ENCODE data around the gene CMTM7. TPM values are rescaled to one million over a fixed set of nuclear protein-coding genes. Genes with fewer than 3 reads are reported as not detected.

The CMTM7 gene
- total and polyA plus RNA-seq, 2 experiments from 2014 or later: 32.2 to 93.6 TPM

DNA sequence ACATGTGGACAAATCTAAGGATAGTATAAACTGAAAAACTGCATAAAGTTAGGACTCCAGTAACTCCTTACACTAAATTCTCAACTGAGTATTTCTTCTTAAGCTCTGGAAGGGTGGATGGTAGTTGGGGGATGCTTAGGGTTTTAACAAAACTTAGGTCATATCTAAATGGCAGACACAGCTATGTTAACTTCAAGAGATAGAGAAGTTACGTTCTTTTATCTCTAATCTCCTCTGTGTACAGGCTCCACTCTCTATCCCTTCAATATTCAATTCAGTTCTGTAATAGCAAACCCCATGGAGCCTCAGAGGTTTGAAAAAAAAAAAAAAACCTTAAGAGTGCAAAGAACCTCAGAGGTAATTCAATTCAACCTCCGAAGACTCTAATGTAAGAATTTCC is 107.9 kb downstream of the CMTM7 start:
- no peak overlapping the region for H3K4me3 ChIP-seq
- peaks cover 4% of the 10 kb centered on the region; the same call in 1 of the 2 replicates for H3F3A ChIP-seq (replicated peaks; ENCODE audit: low read depth)
- DNase-seq (ENCODE audit: low spot score) (no peak), ATAC-seq (no peak)
- TF ChIP-seq EZH2phosphoT487 (IDR thresholded peaks at IDR 0.05; ENCODE audit: unreplicated experiment) (no peak), POLR2AphosphoS5 (IDR thresholded peaks at IDR 0.05; ENCODE audit: low read depth) (no peak), ZNF114 (CRISPR knock-in tag; IDR thresholded peaks at IDR 0.05) (no peak), JUNB (IDR thresholded peaks at IDR 0.05; ENCODE audit: unreplicated experiment) (no peak), CREB1 (CRISPR knock-in tag; IDR thresholded peaks at IDR 0.05; ENCODE audit: low read depth) (no peak), ZNF331 (CRISPR knock-in tag; IDR thresholded peaks at IDR 0.05; ENCODE audit: low read depth) (no peak), EZH2 (IDR thresholded peaks at IDR 0.05; ENCODE audit: low read depth, unreplicated experiment) (no peak), STAT1 (IDR thresholded peaks at IDR 0.05; ENCODE audit: unreplicated experiment) (no peak), NANOG (IDR thresholded peaks at IDR 0.05; ENCODE audit: borderline replicate concordance) (no peak), ZNF462 (CRISPR knock-in tag; IDR thresholded peaks at IDR 0.05) (no peak)
- TF ChIP-seq, protein P1, sequence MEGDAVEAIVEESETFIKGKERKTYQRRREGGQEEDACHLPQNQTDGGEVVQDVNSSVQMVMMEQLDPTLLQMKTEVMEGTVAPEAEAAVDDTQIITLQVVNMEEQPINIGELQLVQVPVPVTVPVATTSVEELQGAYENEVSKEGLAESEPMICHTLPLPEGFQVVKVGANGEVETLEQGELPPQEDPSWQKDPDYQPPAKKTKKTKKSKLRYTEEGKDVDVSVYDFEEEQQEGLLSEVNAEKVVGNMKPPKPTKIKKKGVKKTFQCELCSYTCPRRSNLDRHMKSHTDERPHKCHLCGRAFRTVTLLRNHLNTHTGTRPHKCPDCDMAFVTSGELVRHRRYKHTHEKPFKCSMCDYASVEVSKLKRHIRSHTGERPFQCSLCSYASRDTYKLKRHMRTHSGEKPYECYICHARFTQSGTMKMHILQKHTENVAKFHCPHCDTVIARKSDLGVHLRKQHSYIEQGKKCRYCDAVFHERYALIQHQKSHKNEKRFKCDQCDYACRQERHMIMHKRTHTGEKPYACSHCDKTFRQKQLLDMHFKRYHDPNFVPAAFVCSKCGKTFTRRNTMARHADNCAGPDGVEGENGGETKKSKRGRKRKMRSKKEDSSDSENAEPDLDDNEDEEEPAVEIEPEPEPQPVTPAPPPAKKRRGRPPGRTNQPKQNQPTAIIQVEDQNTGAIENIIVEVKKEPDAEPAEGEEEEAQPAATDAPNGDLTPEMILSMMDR (conservative IDR thresholded peaks at IDR 0.05; ENCODE audit: low read depth in 2 of 2): no peak
- TF ChIP-seq, protein P2, sequence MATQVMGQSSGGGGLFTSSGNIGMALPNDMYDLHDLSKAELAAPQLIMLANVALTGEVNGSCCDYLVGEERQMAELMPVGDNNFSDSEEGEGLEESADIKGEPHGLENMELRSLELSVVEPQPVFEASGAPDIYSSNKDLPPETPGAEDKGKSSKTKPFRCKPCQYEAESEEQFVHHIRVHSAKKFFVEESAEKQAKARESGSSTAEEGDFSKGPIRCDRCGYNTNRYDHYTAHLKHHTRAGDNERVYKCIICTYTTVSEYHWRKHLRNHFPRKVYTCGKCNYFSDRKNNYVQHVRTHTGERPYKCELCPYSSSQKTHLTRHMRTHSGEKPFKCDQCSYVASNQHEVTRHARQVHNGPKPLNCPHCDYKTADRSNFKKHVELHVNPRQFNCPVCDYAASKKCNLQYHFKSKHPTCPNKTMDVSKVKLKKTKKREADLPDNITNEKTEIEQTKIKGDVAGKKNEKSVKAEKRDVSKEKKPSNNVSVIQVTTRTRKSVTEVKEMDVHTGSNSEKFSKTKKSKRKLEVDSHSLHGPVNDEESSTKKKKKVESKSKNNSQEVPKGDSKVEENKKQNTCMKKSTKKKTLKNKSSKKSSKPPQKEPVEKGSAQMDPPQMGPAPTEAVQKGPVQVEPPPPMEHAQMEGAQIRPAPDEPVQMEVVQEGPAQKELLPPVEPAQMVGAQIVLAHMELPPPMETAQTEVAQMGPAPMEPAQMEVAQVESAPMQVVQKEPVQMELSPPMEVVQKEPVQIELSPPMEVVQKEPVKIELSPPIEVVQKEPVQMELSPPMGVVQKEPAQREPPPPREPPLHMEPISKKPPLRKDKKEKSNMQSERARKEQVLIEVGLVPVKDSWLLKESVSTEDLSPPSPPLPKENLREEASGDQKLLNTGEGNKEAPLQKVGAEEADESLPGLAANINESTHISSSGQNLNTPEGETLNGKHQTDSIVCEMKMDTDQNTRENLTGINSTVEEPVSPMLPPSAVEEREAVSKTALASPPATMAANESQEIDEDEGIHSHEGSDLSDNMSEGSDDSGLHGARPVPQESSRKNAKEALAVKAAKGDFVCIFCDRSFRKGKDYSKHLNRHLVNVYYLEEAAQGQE (IDR thresholded peaks at IDR 0.05; ENCODE audit: unreplicated experiment): no peak
- TF ChIP-seq, protein P3, sequence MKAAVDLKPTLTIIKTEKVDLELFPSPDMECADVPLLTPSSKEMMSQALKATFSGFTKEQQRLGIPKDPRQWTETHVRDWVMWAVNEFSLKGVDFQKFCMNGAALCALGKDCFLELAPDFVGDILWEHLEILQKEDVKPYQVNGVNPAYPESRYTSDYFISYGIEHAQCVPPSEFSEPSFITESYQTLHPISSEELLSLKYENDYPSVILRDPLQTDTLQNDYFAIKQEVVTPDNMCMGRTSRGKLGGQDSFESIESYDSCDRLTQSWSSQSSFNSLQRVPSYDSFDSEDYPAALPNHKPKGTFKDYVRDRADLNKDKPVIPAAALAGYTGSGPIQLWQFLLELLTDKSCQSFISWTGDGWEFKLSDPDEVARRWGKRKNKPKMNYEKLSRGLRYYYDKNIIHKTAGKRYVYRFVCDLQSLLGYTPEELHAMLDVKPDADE (IDR thresholded peaks at IDR 0.05): no peak
- peaks cover 23% of the 10 kb centered on the region for H3K4me1 ChIP-seq (ENCODE audit: insufficient read depth)
- Mint-ChIP-seq H3K9me3 (no peaks in the 10 kb centered on the region), H3K4me1 (peaks cover 24% of the 10 kb centered on the region), H3K27me3 (ENCODE audit: insufficient read depth, low read depth, poor library complexity) (no peaks in the 10 kb centered on the region), H3K4me3 (no peak overlapping the region), H3K36me3 (ENCODE audit: low read depth) (peaks cover 6% of the 10 kb centered on the region; the same call in 2 of the 3 replicates), H3K27ac (no peak overlapping the region)
- 0 out of 2 replicates have a peak, but pooled peaks cover 5% of the 10 kb centered on the region for H4K20me1 ChIP-seq (replicated peaks; ENCODE audit: insufficient read depth)
- no peak overlapping the region for H2AFZ ChIP-seq
- H3K9me2 ChIP-seq (ENCODE audit: insufficient read depth): no peaks in the 10 kb centered on the region
- H3K27ac ChIP-seq (ENCODE audit: low read depth): no peak overlapping the region
- H3K27me3 ChIP-seq (ENCODE audit: insufficient read depth): no peaks in the 10 kb centered on the region
- no peaks in the 10 kb centered on the region for H3K36me3 ChIP-seq (ENCODE audit: insufficient read depth)
- H3K79me2 ChIP-seq (replicated peaks; ENCODE audit: insufficient read depth): peaks cover 66% of the 10 kb centered on the region
- no peak overlapping the region for H3K4me2 ChIP-seq
